Measurements from ENCODE around the gene LRMDA. TPM values are rescaled to one million over a fixed set of nuclear protein-coding genes. Genes with fewer than 3 reads are reported as not detected.

Gene LRMDA
- total and polyA plus RNA-seq, 2 of the 13 experiments (the other 11 are each of a cell fraction or from before 2014, with no cell fraction given): 13.4 to 22.0 TPM

GRCh38 chr10:75788394-75789205, 357.2 kb downstream of the LRMDA start (continued):
- no peak; the same call in 1 of the 2 replicates for TF ChIP-seq ZNF3 (CRISPR knock-in tag; IDR thresholded peaks at IDR 0.05)
- no peak for TF ChIP-seq ZNF230 (CRISPR knock-in tag; IDR thresholded peaks at IDR 0.05)
- no peak for TF ChIP-seq TGIF2 (CRISPR knock-in tag; IDR thresholded peaks at IDR 0.05)
- 0 out of 4 replicates have a peak, but pooled peaks of 1 of the 2 experiments have one; percentile 13 for TF ChIP-seq MAFK (conservative IDR thresholded peaks at IDR 0.05 in 1 of 2, IDR thresholded peaks at IDR 0.05 in 1 of 2; ENCODE audit: low read length in 2 of 2)
- TF ChIP-seq ZEB1 (IDR thresholded peaks at IDR 0.05; ENCODE audit: insufficient replicate concordance, low read depth): no peak
- TF ChIP-seq HNRNPUL1 (IDR thresholded peaks at IDR 0.05; ENCODE audit: low read depth, low read length): 0 out of 2 replicates have a peak, but pooled peaks have one; percentile 51
- no peak for TF ChIP-seq ZNF629 (CRISPR knock-in tag; conservative IDR thresholded peaks at IDR 0.05)
- TF ChIP-seq TBL1XR1 (IDR thresholded peaks at IDR 0.05; ENCODE audit: borderline replicate concordance, low read length, partially characterized antibody): peak; percentile 74
- TF ChIP-seq AHR (CRISPR knock-in tag; IDR thresholded peaks at IDR 0.05): no peak
- TF ChIP-seq HDAC1 (CRISPR knock-in tag; IDR thresholded peaks at IDR 0.05): peak; percentile 54; the same call in 1 of the 2 replicates
- TF ChIP-seq MBD4 (IDR thresholded peaks at IDR 0.05; ENCODE audit: borderline replicate concordance, low read length): no peak; the same call in 1 of the 2 replicates
- TF ChIP-seq JUNB (CRISPR knock-in tag; IDR thresholded peaks at IDR 0.05; ENCODE audit: borderline replicate concordance): no peak
- no peak for TF ChIP-seq ZNF24 (IDR thresholded peaks at IDR 0.05)
- no peak for TF ChIP-seq KAT2B (IDR thresholded peaks at IDR 0.05; ENCODE audit: borderline replicate concordance, low read depth, low read length)
- TF ChIP-seq PTBP1 (IDR thresholded peaks at IDR 0.05; ENCODE audit: low read depth, low read length, poor library complexity, severe bottlenecking): no peak
- TF ChIP-seq NFKBIZ (CRISPR knock-in tag; IDR thresholded peaks at IDR 0.05): no peak
- no peak for TF ChIP-seq SP1 (IDR thresholded peaks at IDR 0.05)
- TF ChIP-seq SP1 (CRISPR knock-in tag; IDR thresholded peaks at IDR 0.05): no peak
- peak; percentile 59; the same call in 1 of the 2 replicates for TF ChIP-seq SPEN (CRISPR knock-in tag; IDR thresholded peaks at IDR 0.05; ENCODE audit: low read depth)
- peak; percentile 81; the same call in 1 of the 2 replicates for TF ChIP-seq EHMT2 (IDR thresholded peaks at IDR 0.05; ENCODE audit: borderline replicate concordance, low read depth, low read length)
- peak; percentile 84 for TF ChIP-seq TFAP4 (IDR thresholded peaks at IDR 0.05; ENCODE audit: borderline replicate concordance, low read depth)
- 0 out of 2 replicates have a peak, but pooled peaks have one; percentile 36 for TF ChIP-seq STAT6 (CRISPR knock-in tag; IDR thresholded peaks at IDR 0.05; ENCODE audit: borderline replicate concordance)
- TF ChIP-seq GATAD1 (CRISPR knock-in tag; IDR thresholded peaks at IDR 0.05): peak; percentile 65
- no peak for TF ChIP-seq NAIF1 (CRISPR knock-in tag; IDR thresholded peaks at IDR 0.05; ENCODE audit: borderline replicate concordance)
- TF ChIP-seq DPF2 (CRISPR knock-in tag; IDR thresholded peaks at IDR 0.05; ENCODE audit: borderline replicate concordance, low read depth): peak; percentile 60
- TF ChIP-seq HNRNPK (IDR thresholded peaks at IDR 0.05; ENCODE audit: low read depth, low read length, poor library complexity, severe bottlenecking): no peak
- no peak for TF ChIP-seq TEAD2 (CRISPR knock-in tag; IDR thresholded peaks at IDR 0.05)
- TF ChIP-seq MYC (CRISPR knock-in tag; IDR thresholded peaks at IDR 0.05; ENCODE audit: borderline replicate concordance): no peak; the same call in 1 of the 2 replicates
- no peak for TF ChIP-seq BRD4 (CRISPR knock-in tag; IDR thresholded peaks at IDR 0.05)

Measured in HepG2 (cell line).